Ovary (tissue), 10 donors: ENCODE data around the gene SPDYE17. TPM values are rescaled to one million over a fixed set of nuclear protein-coding genes. Genes with fewer than 3 reads are reported as not detected.
"Not testable (repeated sequence)": the region's sequence is repeated elsewhere in the genome, so short reads cannot be mapped to it uniquely, and the experiment has no call there.

Experiments used
- DNase-seq, 5 donors: peaks; one replicate each; pipeline ENCODE4 v3.0.0-alpha.2; 2019 to 2020
- H3K27ac ChIP-seq, 2 donors: fragments of 200-600 bp; one replicate each; pipeline versions ENCODE4 v1.5.1 to v1.8.0; 2019 to 2022
- H3K27me3 ChIP-seq: fragments of 200-600 bp; one replicate; pipeline ENCODE4 v1.8.0; 2022
- H3K36me3 ChIP-seq: fragments of 200-600 bp; sonication (generic); one replicate; pipeline ENCODE4 v1.5.1; 2019
- H3K4me1 ChIP-seq: one replicate; pipeline ENCODE4 v1.8.1; 2013; ENCODE audit warnings: mild to moderate bottlenecking, moderate library complexity; ENCODE audit not compliant: insufficient read depth
- H3K4me3 ChIP-seq: fragments of 200-600 bp; sonication (generic); one replicate; pipeline ENCODE4 v1.5.1; 2017
- H3K9me3 ChIP-seq, 2 donors: fragments of 200-600 bp in 1 of 2; sonication (generic) in 1 of 2; one replicate each; pipeline versions ENCODE4 v1.5.1 to v1.8.1; 2013 to 2019; ENCODE audit warnings: mild to moderate bottlenecking in 1 of 2, moderate library complexity in 1 of 2
- WGBS, 3 donors: extraction: QIAGEN DNeasy Blood & Tissue Kit in 1 of 3; methylation state at CpG; one replicate each; pipeline versions ENCODE4 v1.1.5 to v1.1.7; 2013 to 2017; 5-methylcytosine and 5-hydroxymethylcytosine counted together
- intact Hi-C, 4 donors: fragments of 100-400 bp; cut with DNase I; formaldehyde crosslinking; loops; one replicate each; pipeline versions ENCODE4 v1.11.0 to v1.15.1; 2022 to 2023
- long read RNA-seq, 3 donors: library from polyadenylated mRNA in 2 of 3; unstranded in 2 of 3; transcript quantifications; one replicate each; pipeline ENCODE4 v2.0.0 and lab custom pipeline, GENCODE V29; 2021 to 2026
- polyA plus RNA-seq, 2 donors: library from polyadenylated mRNA; stranded (reverse); fragments of 200-250 nt in 1 of 2; fragments of 350-450 nt in 1 of 2; fragmentation: Illumina TruSeq in 1 of 2; extraction: RNeasy Lipid Tissue Mini Kit (QIAGEN cat#74804) in 1 of 2; gene quantifications; one replicate each; pipeline ENCODE4 v1.2.3, GENCODE V29; 2013 to 2014
- total RNA-seq, 7 donors: library from RNA; depleted of rRNA in 2 of 7; stranded (reverse); fragments of >200 nt in 2 of 7; fragmentation: NEBNext Ultra II Directional in 3 of 7; extraction: Animal tissue kit (Norgen Biotek cat#: 25700) in 3 of 7; gene quantifications; one replicate each; pipeline versions ENCODE4 v1.1.0 to v1.2.4, GENCODE V29; 2016 to 2023
- donor health status: DM: no; HTN: no; CAD: no; lungs with moderate emphysema.
- donor health status: DM: no; HTN: no; CAD: no.
- donor health status: Bipolar disorder and iron deficiency.
- donor health status: DM: yes; HTN: yes; CAD: no.
- donor health status: DM: no; HTN: no; CAD: no.
- donor health status: DM: yes; HTN: yes; CAD: no.

The SPDYE17 gene, protein sequence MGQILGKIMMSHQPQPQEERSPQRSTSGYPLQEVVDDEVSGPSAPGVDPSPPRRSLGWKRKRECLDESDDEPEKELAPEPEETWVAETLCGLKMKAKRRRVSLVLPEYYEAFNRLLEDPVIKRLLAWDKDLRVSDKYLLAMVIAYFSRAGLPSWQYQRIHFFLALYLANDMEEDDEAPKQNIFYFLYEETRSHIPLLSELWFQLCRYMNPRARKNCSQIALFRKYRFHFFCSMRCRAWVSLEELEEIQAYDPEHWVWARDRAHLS
- total RNA-seq, result not detected
- not detected for polyA plus RNA-seq
- long read RNA-seq, donor 1, result 0 reads
- long read RNA-seq, donor 2, result 0 reads
- long read RNA-seq, donor 3, partial matches to known transcripts, result 0 of 4 reads
- long read RNA-seq, donor 3, other reads (novel, unspliced or antisense), result 4 of 4 reads

DNA sequence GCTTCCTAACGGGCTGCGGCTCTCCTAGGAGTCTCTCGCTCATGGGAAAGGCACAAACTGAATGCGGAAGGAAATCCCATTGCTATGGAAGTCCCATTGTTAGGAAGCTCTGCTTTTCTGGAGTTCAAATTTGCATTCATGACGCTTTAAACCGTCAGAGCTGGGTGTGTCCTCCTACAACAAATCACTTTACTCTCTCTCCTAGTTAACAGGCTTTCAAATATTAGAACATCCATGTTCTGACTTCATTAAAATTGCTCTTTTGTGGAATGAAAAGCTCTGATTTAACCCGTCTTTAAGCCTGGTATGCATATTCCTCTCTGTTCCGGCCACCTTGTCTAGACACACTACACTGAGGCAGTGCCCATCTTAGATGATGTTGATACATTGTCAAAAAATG lies at the start of gene SPDYE17:
Gene SPDYE17 (minus strand): TSS at position 101 of the 400 bp plus-strand sequence. CDS start 1,791 bp downstream, outside the sequence.
- H3K27me3 ChIP-seq, H3K9me3 ChIP-seq, H3K4me3 ChIP-seq, H3K36me3 ChIP-seq, intact Hi-C loops, H3K4me1 ChIP-seq, DNase-seq, H3K27ac ChIP-seq: not testable (repeated sequence)
- WGBS, 3 donors, result 81 to 100% methylated on average over 1 to 6 of the region's 8 CpGs; no CpG with 5 or more reads in 1 of the 3 donors

DNA sequence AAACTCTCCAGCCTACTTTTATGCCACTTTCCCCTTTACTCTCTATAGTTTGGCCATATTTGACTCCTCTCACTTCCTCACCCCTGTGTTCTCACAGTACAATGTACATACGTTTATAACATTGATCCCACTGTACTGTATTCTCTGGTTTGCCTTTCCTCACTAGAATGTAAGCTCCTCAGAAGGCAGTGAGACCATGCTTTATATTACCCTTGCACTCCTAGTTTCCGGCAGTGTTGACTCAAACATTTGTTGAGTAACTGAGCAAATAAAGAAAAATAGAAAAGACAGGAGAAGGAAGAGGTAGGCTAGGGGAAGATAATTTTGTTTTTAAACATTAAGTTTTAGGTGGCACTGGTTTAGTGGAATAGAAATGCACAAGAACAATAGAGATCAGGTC lies 48.1 kb upstream of the SPDYE17 start:
- H3K9me3 ChIP-seq, H3K4me3 ChIP-seq, intact Hi-C loops, H3K27ac ChIP-seq, DNase-seq, H3K4me1 ChIP-seq, H3K36me3 ChIP-seq, H3K27me3 ChIP-seq: not testable (repeated sequence)
- 92 to 100% (median 97%) methylated on average over 1 to 2 of the region's 2 CpGs for WGBS, 3 donors

DNA sequence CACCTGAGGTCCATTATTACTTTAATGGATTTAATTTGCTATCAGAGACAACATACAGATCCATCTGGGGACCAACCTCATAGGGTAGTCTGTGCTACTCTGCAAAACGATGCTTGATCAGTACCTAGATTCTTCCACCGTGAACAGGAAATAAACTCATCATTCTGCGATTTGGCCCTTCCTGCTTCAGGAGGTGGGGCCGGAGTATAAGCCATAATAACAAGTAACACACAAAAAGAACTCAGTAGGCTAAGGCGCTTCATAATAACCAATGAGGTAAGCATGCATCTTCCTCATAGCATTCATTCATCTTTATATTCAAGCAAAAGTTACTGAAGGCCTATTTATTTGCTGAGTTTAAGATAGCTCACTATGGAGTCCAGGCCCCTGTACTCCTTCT lies 47.5 kb upstream of the SPDYE17 start:
- H3K4me1 ChIP-seq, H3K9me3 ChIP-seq, H3K27ac ChIP-seq, H3K4me3 ChIP-seq, intact Hi-C loops, DNase-seq, H3K27me3 ChIP-seq, H3K36me3 ChIP-seq: not testable (repeated sequence)
- WGBS, 3 donors, result 65 to 93% (median 76%) methylated on average over 5 of the region's 5 CpGs

DNA sequence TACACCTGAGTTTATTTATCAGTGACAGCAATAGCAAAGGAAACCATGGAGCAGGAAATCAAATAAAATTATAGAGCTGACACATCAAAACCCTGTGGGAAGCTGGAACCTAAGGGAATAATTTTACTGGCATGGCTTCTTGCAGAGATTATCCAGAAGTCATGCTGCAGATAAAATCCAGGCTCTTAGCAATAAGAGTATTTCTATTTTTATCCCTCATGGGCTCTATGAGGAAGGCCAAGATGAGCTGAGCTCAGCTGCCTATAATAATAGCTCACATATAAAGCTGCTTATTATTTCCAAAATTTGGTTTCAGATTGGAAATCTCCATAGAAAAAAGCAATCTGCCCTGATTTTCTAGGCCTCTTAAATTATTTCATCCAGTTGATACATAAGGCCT lies 47.0 kb upstream of the SPDYE17 start:
- H3K36me3 ChIP-seq, DNase-seq, H3K4me1 ChIP-seq, H3K4me3 ChIP-seq, H3K27ac ChIP-seq, H3K9me3 ChIP-seq, H3K27me3 ChIP-seq, intact Hi-C loops: not testable (repeated sequence)

DNA sequence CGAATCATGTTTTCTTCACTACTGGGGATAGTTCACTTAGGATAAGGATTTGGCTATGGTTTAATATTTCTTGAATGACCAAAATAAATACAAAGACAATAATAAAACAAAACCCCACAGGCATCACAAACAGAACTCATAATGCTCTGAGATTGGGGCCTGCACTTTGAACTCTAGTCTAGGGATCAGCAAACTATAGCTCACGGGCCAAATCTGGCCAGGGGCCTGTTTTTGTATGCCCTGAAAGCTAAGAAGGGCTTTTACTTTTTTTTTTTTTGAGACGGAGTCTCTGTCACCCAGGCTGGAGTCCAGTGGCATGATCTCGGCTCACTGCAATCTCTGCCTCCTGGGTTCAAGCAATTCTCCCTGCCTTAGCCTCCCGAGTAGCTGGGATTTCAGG lies 44.9 kb upstream of the SPDYE17 start:
- DNase-seq, H3K4me3 ChIP-seq, H3K27ac ChIP-seq, H3K9me3 ChIP-seq, H3K36me3 ChIP-seq, intact Hi-C loops, H3K4me1 ChIP-seq, H3K27me3 ChIP-seq: not testable (repeated sequence)
- WGBS, 3 donors, result 43 to 85% (median 81%) methylated on average over 2 to 5 of the region's 5 CpGs

DNA sequence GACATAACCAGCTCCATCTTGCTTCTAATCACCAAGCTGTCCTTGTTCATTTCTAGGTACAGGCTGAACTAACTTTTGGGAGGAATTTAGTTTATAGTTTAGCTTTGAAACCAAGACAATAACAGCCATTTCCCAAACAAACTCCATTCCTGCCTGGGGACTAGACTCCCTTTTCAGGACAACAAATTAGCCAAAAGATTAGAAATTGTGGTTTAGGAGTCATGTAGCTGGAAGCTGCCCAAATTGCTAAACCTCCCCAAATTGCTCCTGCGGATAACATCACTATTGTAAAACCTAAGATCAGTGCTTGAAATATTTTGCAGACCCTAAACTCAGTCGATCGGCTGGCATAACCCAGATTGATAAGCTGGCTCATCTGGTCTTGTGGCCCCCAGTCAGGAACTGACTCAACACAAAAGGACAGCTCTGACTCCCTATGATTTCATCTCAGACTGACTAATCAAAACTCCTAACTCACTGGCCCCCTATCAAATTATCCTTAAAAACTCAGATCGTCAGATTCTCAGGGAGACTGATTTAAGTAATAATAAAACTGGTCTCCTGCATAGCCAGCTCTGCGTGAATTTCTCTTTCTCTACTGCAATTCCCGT lies 42.7 kb upstream of the SPDYE17 start:
- H3K4me3 ChIP-seq, H3K9me3 ChIP-seq, H3K36me3 ChIP-seq, DNase-seq, H3K27me3 ChIP-seq, H3K4me1 ChIP-seq, intact Hi-C loops, H3K27ac ChIP-seq: not testable (repeated sequence)
- WGBS, 3 donors, result 83 to 87% (median 87%) methylated on average over 4 to 5 of the region's 6 CpGs

DNA sequence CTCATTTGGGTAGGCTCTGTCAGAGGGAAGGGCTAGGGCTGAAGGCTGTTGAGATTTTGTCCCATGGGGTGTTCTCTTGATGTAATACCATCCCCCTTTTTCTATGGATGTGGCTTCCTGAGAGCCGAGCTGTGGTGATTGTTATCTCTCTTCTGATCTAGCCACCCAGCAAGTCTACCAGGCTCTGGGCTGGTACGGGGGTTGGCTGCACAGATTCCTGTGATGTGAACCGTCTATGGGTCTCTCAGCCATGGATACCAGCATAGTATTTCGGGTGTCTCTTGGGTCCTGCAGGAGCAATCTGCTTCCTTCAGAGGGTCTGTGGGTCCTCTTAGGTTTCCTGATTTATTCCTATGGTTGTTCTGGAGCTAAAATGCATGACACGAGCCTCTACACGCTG lies 38.9 kb upstream of the SPDYE17 start:
- intact Hi-C loops, DNase-seq, H3K4me3 ChIP-seq, H3K27ac ChIP-seq, H3K9me3 ChIP-seq, H3K4me1 ChIP-seq, H3K27me3 ChIP-seq, H3K36me3 ChIP-seq: not testable (repeated sequence)
- WGBS, 3 donors, result 95 to 98% (median 97%) methylated on average over 6 of the region's 6 CpGs

DNA sequence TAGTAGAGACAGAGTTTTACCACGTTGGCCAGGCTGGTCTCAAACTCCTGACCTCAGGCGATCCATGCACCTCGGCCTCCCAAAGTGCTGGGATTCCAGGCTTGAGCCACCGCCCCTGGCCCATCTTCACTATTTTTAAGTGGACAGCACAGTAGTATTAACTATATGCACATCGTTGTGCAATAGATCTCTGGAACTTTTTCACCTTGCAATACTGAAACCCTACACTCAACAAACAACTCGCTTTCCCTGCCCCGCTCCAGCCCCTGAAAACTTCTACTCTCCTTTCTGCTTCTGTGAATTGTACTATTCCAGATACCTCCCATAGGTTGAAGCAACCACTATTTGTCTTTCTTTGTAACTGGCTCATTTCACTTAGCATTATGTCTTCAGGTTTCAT lies 33.7 kb upstream of the SPDYE17 start:
- H3K4me3 ChIP-seq, DNase-seq, H3K27me3 ChIP-seq, intact Hi-C loops, H3K27ac ChIP-seq, H3K9me3 ChIP-seq, H3K36me3 ChIP-seq, H3K4me1 ChIP-seq: not testable (repeated sequence)
- 79 to 91% (median 90%) methylated on average over 7 of the region's 7 CpGs for WGBS, 3 donors

DNA sequence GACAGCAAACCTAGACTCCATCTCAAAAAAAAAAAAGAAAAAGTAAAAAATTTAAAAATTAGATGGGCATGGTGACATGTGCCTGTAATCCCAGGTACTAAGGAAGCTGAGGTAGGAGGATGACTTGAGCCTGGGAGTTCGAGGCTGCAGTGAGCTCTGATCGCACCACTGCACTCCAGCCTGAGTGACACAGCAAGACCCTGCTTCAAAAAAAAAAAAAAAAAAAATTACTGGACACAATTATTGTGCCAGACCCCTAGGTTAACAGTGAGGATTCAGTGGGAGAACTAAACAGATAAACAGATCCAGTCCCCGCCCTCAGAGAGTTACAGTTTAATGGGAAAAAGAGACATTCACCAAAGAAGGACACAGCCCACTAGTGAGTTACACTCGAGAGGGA lies 31.6 kb upstream of the SPDYE17 start:
- DNase-seq, intact Hi-C loops, H3K27ac ChIP-seq, H3K27me3 ChIP-seq, H3K4me1 ChIP-seq, H3K4me3 ChIP-seq, H3K9me3 ChIP-seq, H3K36me3 ChIP-seq: not testable (repeated sequence)
- WGBS, 3 donors, result 74 to 93% (median 87%) methylated on average over 4 of the region's 4 CpGs

DNA sequence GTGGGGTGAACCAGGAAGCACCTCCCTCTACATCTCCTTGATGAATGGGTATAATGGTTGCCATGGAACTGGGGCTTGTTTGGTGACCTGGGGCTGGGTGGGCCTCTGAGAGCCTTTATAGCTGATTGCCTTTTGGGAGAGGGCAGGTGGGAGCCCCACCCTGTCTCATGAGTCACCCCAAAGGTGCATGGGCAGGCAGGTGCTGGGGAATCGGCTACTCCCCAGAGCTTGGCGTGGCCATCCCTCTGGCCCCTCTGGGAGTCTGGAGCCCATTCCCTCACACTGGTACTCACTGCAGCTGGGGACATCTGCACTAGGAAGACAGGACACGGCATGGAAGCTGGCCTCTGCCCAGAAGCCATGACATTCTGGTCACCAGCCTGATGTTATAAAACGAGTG lies 30.4 kb upstream of the SPDYE17 start, which contains the start of gene SPDYE18:
Gene SPDYE18 (minus strand): TSS at position 2 of the 400 bp plus-strand sequence. CDS start 2,046 bp downstream, outside the sequence.
- H3K27me3 ChIP-seq, H3K4me3 ChIP-seq, H3K27ac ChIP-seq, H3K4me1 ChIP-seq, H3K36me3 ChIP-seq, intact Hi-C loops, DNase-seq, H3K9me3 ChIP-seq: not testable (repeated sequence)
- 85 to 93% (median 91%) methylated on average over 2 to 4 of the region's 4 CpGs for WGBS, 3 donors

DNA sequence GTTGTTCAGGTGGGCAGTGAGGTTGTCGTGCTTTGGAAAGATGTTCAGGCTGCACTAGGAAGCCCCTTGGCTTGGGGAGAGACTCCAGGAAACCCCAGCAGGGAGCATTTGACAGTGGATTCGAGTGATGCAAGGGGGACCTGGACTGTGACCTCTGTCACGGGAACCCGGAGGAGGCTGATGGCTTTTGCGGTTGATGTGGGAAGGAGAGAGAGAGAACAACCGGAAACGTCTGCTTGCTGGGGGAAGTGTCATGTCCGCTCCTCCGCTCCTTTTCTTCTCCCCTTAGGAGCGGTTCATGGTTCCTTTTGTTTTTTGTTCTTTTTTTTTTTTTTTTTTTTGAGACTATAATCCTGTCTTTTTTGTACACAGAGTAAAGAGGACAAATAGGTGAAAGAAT lies 5.8 kb downstream of the SPDYE17 start:
- H3K4me3 ChIP-seq, H3K27ac ChIP-seq, H3K4me1 ChIP-seq, intact Hi-C loops, H3K27me3 ChIP-seq, DNase-seq, H3K9me3 ChIP-seq, H3K36me3 ChIP-seq: not testable (repeated sequence)
- WGBS, 3 donors, result 95 to 98% methylated on average over 7 of the region's 10 CpGs; no CpG with 5 or more reads in 1 of the 3 donors

DNA sequence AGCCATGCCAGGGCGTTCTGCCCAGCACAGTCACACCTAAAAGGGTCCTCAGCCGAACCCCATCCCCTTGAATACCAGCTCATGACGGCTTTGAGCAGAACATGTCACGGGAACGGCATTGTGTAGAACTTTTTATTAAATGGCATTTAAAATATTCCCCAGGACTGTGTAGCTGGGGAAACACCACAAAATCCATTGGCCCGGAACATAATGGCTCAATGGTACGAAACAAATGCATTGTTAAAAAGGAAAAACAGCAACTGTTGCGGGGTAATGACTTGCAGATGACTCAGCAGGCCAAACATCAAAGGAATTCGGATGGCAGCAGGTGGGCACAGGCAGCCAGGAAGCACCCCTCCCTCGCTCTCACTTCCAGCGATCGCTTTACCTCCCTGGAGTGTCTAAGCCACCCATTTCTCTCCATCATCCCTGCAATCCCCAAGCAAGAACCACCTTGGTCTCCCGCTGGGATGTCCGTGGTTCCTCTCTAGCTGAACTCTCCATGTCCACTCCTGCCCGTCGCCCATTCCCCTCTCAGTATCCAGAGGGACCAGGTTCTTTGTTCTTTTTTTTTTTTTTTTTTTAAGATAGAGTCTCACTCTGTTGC lies 22.0 kb downstream of the SPDYE17 start:
- intact Hi-C loops, H3K4me3 ChIP-seq, H3K27ac ChIP-seq, H3K27me3 ChIP-seq, H3K9me3 ChIP-seq, H3K36me3 ChIP-seq, DNase-seq, H3K4me1 ChIP-seq: not testable (repeated sequence)
- 89 to 96% (median 90%) methylated on average over 12 to 13 of the region's 16 CpGs for WGBS, 3 donors
